Activated CD8-positive, alpha-beta memory T cell treated with anti-CD3 and anti-CD28 coated beads, Interleukin-2, amount 10 ng/mL, durations not matched to agents 7 days and 5 days (primary cell): ENCODE results near the gene ACVR1B. TPM values are rescaled to one million over a fixed set of nuclear protein-coding genes. Genes with fewer than 3 reads are reported as not detected.
A peak's percentile ranks its signal among the peaks of the same experiment; 100 is the strongest.

ENCODE experiments used
- ATAC-seq: fragments of 150-1000 bp; cut with Tn5 transposase; one replicate; pipeline ENCODE4 v1.10.0; 2021; ENCODE audit warnings: moderate library complexity
- CTCF ChIA-PET: fragments of 350-600 bp; sonication (Branson Sonifier 250); formaldehyde crosslinking; loops from one replicate; lab custom pipeline; 2021; ENCODE audit warnings: antibody characterized with exemption; lab: Charles Lee
- DNase-seq: peaks from one replicate; pipeline ENCODE4 v3.0.0-alpha.2; 2020
- H3K27ac Mint-ChIP-seq: one replicate; pipeline ENCODE4 v1.8.0; 2021; ENCODE audit warnings: mild to moderate bottlenecking, mixed read lengths
- H3K27me3 Mint-ChIP-seq: one replicate; pipeline ENCODE4 v1.8.0; 2021; ENCODE audit warnings: mixed read lengths
- H3K36me3 Mint-ChIP-seq: one replicate; pipeline ENCODE4 v1.8.0; 2021; ENCODE audit warnings: mild to moderate bottlenecking, mixed read lengths
- H3K4me1 Mint-ChIP-seq: one replicate; pipeline ENCODE4 v1.8.0; 2021; ENCODE audit warnings: mixed read lengths
- H3K4me3 Mint-ChIP-seq: one replicate; pipeline ENCODE4 v1.8.0; 2021; ENCODE audit warnings: mild to moderate bottlenecking, moderate library complexity, mixed read lengths
- H3K9me3 Mint-ChIP-seq: one replicate; pipeline ENCODE4 v1.8.0; 2022; ENCODE audit warnings: low read depth, mixed read lengths
- total RNA-seq, 2 experiments: library from RNA; stranded (reverse); gene quantifications; one replicate each; pipeline ENCODE4 v1.2.3, GENCODE V29; 2021

The ACVR1B gene
- total RNA-seq, 2 experiments from 2014 or later = 3.5 to 4.3 TPM

- Mint-ChIP-seq H3K27me3 (peaks cover 4% of the 10 kb centered on the region), H3K9me3 (no peaks in the 10 kb centered on the region), H3K4me3 (no peak overlapping the region), H3K27ac (no peak overlapping the region), H3K36me3 (no peaks in the 10 kb centered on the region), H3K4me1 (peaks cover 22% of the 10 kb centered on the region)
- ATAC-seq = no peak
- DNase-seq = no peak
- CTCF ChIA-PET = interaction anchor here (1.0 to 12.6 kb wide), 10 partner anchors 10 to 102 kb away, joined by 3 to 400 read pairs (median 61); partner anchors contain the start of genes ATG101 and TAMALIN
Measured at GRCh38 chr12:52019113-52019770, 67.7 kb downstream of the ACVR1B start.

GRCh38 chr12:52020539-52021336 is 69.2 kb downstream of the ACVR1B start:
- Mint-ChIP-seq H3K9me3 (no peaks in the 10 kb centered on the region), H3K27me3 (peaks cover 4% of the 10 kb centered on the region), H3K4me3 (no peak overlapping the region), H3K36me3 (no peaks in the 10 kb centered on the region), H3K27ac (peak overlapping the region; percentile 11), H3K4me1 (peaks cover 37% of the 10 kb centered on the region)
- peak; percentile 78 for DNase-seq
- ATAC-seq = peak; percentile 37
- CTCF ChIA-PET = interaction anchor here (0.8 to 12.6 kb wide), 23 partner anchors 8 to 602 kb away, joined by 3 to 410 read pairs (median 4); partner anchors contain the start of genes ATG101, NR4A1, SMIM41 and TAMALIN

GRCh38 chr12:52022841-52023181 is 71.3 kb downstream of the ACVR1B start:
- H3K27ac Mint-ChIP-seq = peak overlapping the region; percentile 54
- no peaks in the 10 kb centered on the region for H3K9me3 Mint-ChIP-seq
- ATAC-seq (peak; percentile 5), DNase-seq (peak; percentile 60)
- CTCF ChIA-PET = interaction anchor here (1.0 to 12.6 kb wide), 17 partner anchors 9 to 202 kb away, joined by 3 to 410 read pairs (median 31); partner anchors contain the start of genes ATG101, NR4A1, SMIM41 and TAMALIN
- peaks cover 42% of the 10 kb centered on the region for H3K4me1 Mint-ChIP-seq
- H3K36me3 Mint-ChIP-seq = no peaks in the 10 kb centered on the region
- peak overlapping the region; percentile 80 for H3K4me3 Mint-ChIP-seq
- peaks cover 4% of the 10 kb centered on the region for H3K27me3 Mint-ChIP-seq

DNA sequence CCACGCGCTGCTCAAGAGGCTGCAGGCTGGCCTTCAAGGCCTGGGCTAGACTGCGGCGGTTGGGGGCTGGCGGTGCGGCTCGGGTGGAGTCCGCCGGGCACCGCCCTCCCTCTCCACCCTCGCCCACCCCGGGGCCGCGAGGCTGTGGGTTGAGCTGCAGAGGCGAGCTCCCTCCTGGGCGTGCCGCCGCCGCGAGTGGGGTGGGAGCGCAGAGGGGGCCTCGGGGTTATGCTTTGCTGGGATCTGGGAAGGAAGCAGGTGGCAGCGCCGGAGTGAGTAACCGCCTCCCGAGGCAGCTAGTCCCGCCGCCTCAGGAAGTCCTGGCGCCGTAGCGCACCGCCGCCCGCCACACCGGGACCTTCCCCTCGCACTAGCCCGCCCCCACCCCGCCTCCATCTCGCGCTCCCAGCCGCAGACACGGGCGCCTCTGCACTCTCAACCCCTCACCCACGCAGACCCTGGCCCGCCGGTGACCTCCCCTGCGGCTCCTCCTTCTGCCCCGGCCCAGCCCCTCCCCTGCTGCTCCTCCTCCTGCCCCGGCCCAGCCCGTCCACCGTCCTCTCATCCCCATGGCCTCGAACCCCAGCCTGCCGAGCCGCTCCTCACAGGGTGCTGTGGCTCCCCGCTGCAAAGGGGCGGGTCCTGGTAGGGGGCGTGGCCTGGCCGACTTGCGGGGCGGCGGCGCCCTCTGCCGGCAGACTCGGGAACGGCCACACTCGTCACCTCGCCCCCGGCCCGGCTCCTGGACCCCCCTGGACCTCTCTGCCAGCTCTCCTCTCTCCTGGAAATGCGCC is 71.9 kb downstream of the ACVR1B start:
- Mint-ChIP-seq H3K27ac (peak overlapping the region; percentile 98), H3K27me3 (peaks cover 4% of the 10 kb centered on the region), H3K9me3 (no peaks in the 10 kb centered on the region), H3K4me3 (peak overlapping the region; percentile 80), H3K4me1 (peaks cover 42% of the 10 kb centered on the region), H3K36me3 (no peaks in the 10 kb centered on the region)
- ATAC-seq = peak; percentile 60
- CTCF ChIA-PET = interaction anchor here (1.0 to 12.6 kb wide), 21 partner anchors 10 to 203 kb away, joined by 3 to 410 read pairs (median 13); partner anchors contain the start of genes ATG101, NR4A1, SMIM41 and TAMALIN
- DNase-seq = peak; percentile 94

DNA sequence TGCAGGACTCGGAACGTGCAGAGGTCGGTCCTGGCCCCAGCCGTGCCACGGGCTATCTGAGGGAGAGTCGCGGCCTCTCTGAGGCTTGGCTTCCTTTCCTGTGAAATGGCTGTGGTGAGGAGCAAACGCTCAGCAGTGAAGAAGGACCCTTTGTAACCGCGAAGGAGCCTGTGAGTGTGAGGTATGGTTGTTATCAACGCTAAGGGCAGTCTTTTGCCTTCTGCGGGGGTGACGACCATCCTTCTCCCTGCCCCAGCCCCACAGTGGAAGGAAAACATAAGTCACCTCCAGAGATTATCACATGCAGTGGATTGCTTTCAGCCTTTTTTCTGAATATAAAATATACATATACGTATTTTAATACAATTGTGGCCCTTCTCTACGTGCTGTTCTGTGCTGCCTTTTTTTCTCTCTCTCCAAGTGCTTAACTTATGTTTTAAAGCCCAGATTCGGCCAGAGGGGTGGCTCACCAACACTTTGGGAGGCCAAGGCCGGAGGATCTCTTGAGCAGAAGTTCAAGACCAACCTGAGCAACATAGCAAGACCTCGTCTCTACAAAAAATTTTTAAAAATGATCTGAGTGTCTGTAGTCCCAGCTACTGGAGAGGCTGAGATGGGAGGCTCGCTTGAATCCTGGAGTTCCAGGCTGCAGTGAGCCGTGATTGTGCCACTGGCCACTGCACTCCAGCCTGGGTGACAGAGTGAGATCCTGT is 72.6 kb downstream of the ACVR1B start:
- Mint-ChIP-seq H3K4me3 (peak overlapping the region; percentile 80), H3K27me3 (peaks cover 4% of the 10 kb centered on the region), H3K27ac (peak overlapping the region; percentile 98), H3K9me3 (no peaks in the 10 kb centered on the region), H3K36me3 (no peaks in the 10 kb centered on the region), H3K4me1 (peaks cover 42% of the 10 kb centered on the region)
- ATAC-seq (peak; percentile 17), DNase-seq (no peak)
- CTCF ChIA-PET = interaction anchor here (1.0 to 12.6 kb wide), 25 partner anchors 10 to 604 kb away, joined by 3 to 410 read pairs (median 11); partner anchors contain the start of genes ACVR1B, ATG101, NR4A1 and SMIM41

GRCh38 chr12:52024845-52025230 is 73.3 kb downstream of the ACVR1B start:
- Mint-ChIP-seq H3K9me3 (no peaks in the 10 kb centered on the region), H3K4me3 (peak overlapping the region; percentile 80), H3K27ac (peak overlapping the region; percentile 98), H3K4me1 (peaks cover 42% of the 10 kb centered on the region), H3K27me3 (peaks cover 4% of the 10 kb centered on the region), H3K36me3 (no peaks in the 10 kb centered on the region)
- peak; percentile 85 for DNase-seq
- peak; percentile 46 for ATAC-seq
- CTCF ChIA-PET = interaction anchor here (0.7 to 12.6 kb wide), 41 partner anchors 11 to 981 kb away, joined by 3 to 410 read pairs (median 6); partner anchors contain the start of genes ACVR1B, ANKRD33, ATG101 and EIF4B

GRCh38 chr12:52026263-52026662 is 74.8 kb downstream of the ACVR1B start:
- peak overlapping the region; percentile 98 for H3K27ac Mint-ChIP-seq
- no peak for DNase-seq
- no peaks in the 10 kb centered on the region for H3K9me3 Mint-ChIP-seq
- peaks cover 31% of the 10 kb centered on the region for H3K4me1 Mint-ChIP-seq
- CTCF ChIA-PET = interaction anchor here (0.6 to 12.6 kb wide), 24 partner anchors 10 to 198 kb away, joined by 3 to 410 read pairs (median 9); partner anchors contain the start of genes ANKRD33, ATG101, NR4A1 and SMIM41
- peaks cover 6% of the 10 kb centered on the region for H3K27me3 Mint-ChIP-seq
- no peak for ATAC-seq
- no peak overlapping the region for H3K4me3 Mint-ChIP-seq
- no peaks in the 10 kb centered on the region for H3K36me3 Mint-ChIP-seq

DNA sequence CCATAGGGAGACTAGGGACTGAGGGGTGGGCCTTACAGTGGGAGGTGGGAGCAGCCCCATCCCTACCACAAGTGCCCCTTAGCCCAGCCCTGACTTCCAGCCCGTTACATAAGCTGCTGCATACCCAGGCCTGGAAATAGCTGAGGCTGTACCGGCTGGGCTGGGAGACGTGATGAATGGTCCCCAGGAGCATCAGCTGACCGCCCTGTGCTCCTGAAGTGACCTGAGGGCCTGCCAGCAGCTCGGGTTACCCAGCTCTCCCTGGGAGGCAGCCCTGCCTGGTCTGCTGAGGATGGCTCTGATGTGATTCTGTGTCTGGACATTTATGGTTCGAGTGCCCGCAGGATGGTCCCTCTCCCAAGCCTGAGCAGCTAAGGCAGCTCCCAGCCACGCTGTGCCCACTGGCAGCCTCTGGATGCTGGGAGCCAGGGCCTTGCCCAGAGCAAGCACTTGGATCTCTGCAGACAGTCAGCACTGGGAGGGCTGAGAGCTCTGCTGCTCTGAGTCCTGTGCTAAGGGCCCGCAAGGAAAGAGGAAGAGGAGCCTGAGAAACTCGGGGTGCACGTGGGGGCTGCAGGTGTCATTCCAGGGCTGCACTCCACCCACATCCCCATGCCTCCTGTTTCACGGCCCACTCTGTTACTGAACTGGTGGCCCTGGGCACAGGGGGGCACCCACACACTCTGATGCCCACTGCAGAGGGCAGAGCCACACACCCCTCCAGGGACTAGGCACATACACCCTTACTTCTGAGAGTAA is 75.8 kb downstream of the ACVR1B start:
- Mint-ChIP-seq H3K27ac (no peak overlapping the region), H3K9me3 (no peaks in the 10 kb centered on the region), H3K36me3 (no peaks in the 10 kb centered on the region), H3K4me1 (peaks cover 31% of the 10 kb centered on the region), H3K4me3 (no peak overlapping the region), H3K27me3 (peaks cover 6% of the 10 kb centered on the region)
- DNase-seq = no peak
- no peak for ATAC-seq
- CTCF ChIA-PET = interaction anchor here (0.6 to 12.6 kb wide), 9 partner anchors 9 to 194 kb away, joined by 3 to 410 read pairs (median 182); partner anchors contain the start of genes ATG101, NR4A1 and SMIM41

DNA sequence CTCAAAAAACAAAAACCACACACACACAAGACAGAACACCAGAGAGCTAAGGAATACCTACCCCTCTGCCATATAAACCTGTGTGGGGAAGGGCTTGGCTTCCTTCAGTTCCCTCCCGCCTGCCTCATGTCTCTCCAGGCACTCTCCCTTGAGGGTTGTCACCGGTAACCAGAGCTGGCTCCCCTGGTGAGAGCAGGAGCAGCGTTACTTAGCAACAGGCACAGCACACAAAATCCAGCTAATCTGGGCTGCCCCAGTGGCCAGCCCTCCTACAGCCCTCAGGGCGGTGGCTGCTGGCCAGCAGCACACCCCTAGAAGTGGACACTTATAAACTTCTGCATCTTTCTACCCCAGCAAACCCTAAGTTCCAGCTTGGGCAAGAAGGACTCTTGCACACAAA is 78.2 kb downstream of the ACVR1B start:
- H3K27me3 Mint-ChIP-seq = peaks cover 3% of the 10 kb centered on the region
- peaks cover 35% of the 10 kb centered on the region for H3K4me1 Mint-ChIP-seq
- CTCF ChIA-PET = interaction anchor here (1.0 to 12.6 kb wide), 8 partner anchors 6 to 92 kb away, joined by 3 to 410 read pairs (median 6); partner anchors contain the start of genes ATG101, NR4A1 and SMIM41
- DNase-seq = no peak
- ATAC-seq = no peak
- H3K4me3 Mint-ChIP-seq = no peak overlapping the region
- no peaks in the 10 kb centered on the region for H3K36me3 Mint-ChIP-seq
- no peak overlapping the region for H3K27ac Mint-ChIP-seq
- no peaks in the 10 kb centered on the region for H3K9me3 Mint-ChIP-seq

DNA sequence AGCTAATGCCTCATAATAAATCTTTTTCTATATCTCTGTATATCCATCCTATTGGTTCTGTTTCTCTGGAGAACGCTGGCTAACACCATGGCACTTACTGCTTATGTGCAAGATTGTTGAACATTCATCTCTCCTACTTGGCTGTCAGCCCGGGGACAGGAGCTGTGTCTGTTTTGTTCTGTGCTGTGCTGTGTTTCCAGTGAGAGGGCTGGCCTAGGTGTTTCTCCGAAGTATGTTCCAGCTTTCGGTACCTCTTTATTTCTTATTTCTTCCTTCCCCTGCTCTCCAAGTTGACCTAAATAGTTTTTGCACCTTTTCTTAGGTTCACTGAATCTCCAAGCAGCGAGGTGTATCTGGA is 80.9 kb downstream of the ACVR1B start:
- CTCF ChIA-PET = interaction anchor here (0.8 to 11.9 kb wide), 13 partner anchors 9 to 90 kb away, joined by 3 to 404 read pairs (median 11); partner anchors contain the start of genes ATG101 and NR4A1
- Mint-ChIP-seq H3K27ac (peak overlapping the region; percentile 64), H3K4me1 (peaks cover 24% of the 10 kb centered on the region), H3K9me3 (no peaks in the 10 kb centered on the region), H3K4me3 (peak overlapping the region; percentile 61), H3K27me3 (peaks cover 18% of the 10 kb centered on the region), H3K36me3 (no peaks in the 10 kb centered on the region)
- ATAC-seq (no peak), DNase-seq (no peak)

GRCh38 chr12:52032804-52033445 is 81.4 kb downstream of the ACVR1B start:
- Mint-ChIP-seq H3K9me3 (no peaks in the 10 kb centered on the region), H3K4me3 (peak overlapping the region; percentile 61), H3K27me3 (peaks cover 18% of the 10 kb centered on the region), H3K27ac (peak overlapping the region; percentile 64), H3K36me3 (no peaks in the 10 kb centered on the region), H3K4me1 (peaks cover 24% of the 10 kb centered on the region)
- CTCF ChIA-PET = interaction anchor here (0.8 to 11.9 kb wide), 13 partner anchors 9 to 89 kb away, joined by 3 to 404 read pairs (median 11); partner anchors contain the start of genes ATG101 and NR4A1
- ATAC-seq (peak; percentile 94), DNase-seq (peak; percentile 97)
